ENCODE results near the gene TRABD2B.

The TRABD2B gene

DNA sequence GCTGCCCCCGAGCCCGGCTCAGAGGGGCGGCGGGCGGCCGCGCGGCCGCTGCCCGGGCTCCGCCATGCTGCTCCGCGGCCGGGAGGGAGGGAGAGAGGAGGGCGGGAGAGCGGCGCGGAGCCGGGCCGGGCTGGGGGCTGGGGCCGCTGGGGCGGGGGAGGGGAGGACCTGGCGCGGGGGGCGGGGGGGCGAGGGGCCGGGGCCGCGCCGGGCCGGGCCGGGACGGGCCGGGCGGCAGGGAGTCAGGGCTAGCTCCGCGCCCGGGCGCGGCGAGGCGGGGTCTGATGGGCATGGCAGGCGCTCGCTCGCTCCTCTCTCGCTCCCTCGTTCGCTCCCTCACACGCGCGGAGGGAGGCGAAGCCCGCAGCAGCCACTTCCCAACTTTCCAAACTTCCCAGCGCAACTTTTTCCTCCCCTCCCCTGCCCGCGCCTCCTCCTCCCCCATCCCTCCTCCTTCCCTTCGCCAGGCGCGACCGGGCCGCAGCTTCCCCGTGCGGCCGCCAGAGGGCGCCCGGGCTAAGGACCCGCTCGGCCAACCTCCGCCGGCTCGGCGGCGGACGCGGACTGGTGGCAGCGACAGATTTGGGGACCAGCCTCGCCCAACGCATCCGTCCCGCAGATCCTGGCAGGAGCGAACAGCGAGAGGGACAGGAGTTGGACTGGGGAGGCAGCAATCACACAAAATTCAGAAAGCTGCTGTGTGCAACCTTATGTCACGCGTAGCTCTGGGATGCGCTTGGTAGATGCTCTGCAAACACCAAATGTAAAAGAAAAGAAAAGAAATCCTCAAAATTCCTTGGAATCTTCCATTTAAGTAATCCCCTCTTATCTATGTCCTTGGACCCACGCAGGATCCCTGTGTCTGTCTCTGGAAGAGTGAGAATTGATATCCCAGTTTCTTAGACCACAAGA, at the start of gene TRABD2B:
TSS of gene TRABD2B (minus strand) at position 97 of the 912 bp plus-strand sequence.
- FAIRE-seq = no peak

DNA sequence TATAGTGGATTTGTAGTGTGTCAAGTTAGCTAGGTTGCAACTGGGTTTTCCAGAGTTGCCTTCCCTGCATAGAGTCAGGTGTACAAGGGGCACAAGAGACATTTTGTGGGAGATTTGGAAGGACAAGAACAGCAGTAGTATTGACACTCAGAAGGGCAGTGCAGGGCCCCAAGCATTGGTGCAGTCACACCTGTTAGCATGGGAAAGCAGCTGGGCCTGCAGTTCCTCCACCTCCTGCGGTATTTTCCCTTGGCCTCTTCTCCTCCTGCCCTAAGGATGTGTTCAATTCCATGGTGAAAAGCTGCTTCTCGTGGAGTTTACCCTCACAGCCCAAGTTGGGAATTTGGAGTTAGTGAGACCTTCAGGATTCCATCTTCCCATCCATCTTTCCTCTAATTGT, 47.1 kb upstream of the TRABD2B start:
- no peak for FAIRE-seq

GRCh38 chr1:48043622-48044021, 46.4 kb upstream of the TRABD2B start:
- no peak for FAIRE-seq

DNA sequence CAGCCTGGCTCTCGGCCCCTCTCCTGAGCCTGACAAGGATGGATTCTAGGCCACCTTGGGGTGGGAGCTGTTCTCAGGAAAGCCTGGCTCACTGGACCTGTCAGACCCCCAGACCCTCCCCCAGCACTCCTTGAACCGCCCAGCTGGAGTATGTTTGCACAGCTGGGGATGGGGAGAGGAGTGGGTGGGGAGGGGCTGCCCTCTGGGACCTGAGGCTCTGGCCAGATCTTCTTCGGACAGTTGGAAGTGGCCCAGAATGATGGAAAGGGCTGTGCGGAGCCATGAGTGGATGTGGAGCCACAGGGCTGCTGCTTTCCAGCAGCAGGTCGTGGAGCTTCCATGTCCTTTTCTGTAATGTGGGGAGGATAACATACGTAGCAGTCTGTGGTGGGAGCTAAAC, 43.0 kb upstream of the TRABD2B start:
- no peak for FAIRE-seq

GRCh38 chr1:48039088-48040054, 42.2 kb upstream of the TRABD2B start:
- FAIRE-seq = no peak

DNA sequence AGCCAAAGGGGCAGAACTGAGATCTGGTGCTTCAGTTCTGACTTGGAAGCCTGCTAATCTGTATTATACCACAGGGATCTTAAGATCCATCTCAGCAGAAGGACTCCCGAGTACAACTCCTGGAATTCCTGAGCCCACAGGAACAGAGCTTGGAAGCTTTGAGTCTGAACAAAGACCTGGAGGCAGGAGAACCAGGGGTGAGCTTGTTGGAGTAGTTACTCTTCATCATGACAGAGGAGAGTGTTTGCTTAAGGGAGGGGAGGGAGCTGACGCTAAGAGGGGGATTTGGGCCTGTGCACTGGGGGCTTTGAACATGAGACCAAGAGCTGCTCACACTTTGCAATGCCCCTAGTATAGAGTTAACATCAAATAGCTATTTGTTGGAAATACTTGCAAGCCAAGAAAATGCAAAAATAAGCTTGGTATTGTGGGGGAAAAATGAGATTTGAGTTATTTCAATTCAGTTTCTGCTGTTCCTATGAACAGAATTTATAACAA, 41.1 kb upstream of the TRABD2B start:
- no peak for FAIRE-seq

- no peak for FAIRE-seq
Observed at GRCh38 chr1:48036710-48037355, 39.6 kb upstream of the TRABD2B start.

GRCh38 chr1:48035371-48036141, 38.4 kb upstream of the TRABD2B start:
- no peak for FAIRE-seq

DNA sequence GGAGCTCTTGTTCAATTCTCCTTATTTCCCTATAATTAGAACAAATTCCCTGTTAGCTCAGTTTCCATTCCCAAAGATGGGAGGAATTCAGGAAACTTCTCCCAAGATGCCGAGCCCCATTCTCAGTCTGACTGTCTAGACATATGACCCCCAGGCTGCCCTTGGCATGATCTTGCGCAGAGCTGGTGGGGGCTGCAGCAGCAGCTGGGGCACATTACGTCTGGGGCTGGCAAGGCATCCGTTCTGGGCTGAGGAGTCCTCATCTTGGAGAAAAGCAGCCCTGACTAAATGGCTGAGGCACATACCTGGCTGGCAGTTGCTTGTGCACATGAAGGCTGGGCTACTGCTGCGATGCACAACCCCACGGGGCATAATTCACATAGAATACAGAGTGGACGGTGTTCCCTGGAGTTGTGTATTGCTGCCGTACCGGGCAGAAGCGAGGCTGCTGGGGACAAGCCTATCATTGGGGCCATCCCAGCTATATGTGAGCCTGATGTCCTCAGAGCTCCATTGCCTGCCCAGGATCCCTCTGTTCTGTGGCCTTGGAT, 36.4 kb upstream of the TRABD2B start:
- no peak for FAIRE-seq

DNA sequence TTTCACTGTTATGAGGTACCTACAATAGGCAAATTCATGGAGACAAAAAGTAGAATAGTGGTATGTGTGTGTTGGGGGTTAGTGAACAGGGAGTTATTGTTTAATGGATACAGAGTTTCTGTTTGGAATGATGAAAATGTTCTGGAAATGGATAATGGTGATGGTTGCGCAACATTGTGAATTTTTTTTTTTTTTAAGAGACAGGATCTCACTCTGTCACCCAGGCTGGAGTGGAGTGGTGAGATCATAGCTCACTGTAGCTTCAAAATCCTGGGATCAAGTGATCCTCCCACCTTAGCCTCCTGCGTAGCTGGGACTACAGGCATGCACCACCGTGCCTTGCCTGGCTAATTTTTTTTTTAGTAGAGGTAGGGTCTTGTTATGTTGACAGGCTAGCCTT, 34.5 kb upstream of the TRABD2B start:
- FAIRE-seq = no peak

DNA sequence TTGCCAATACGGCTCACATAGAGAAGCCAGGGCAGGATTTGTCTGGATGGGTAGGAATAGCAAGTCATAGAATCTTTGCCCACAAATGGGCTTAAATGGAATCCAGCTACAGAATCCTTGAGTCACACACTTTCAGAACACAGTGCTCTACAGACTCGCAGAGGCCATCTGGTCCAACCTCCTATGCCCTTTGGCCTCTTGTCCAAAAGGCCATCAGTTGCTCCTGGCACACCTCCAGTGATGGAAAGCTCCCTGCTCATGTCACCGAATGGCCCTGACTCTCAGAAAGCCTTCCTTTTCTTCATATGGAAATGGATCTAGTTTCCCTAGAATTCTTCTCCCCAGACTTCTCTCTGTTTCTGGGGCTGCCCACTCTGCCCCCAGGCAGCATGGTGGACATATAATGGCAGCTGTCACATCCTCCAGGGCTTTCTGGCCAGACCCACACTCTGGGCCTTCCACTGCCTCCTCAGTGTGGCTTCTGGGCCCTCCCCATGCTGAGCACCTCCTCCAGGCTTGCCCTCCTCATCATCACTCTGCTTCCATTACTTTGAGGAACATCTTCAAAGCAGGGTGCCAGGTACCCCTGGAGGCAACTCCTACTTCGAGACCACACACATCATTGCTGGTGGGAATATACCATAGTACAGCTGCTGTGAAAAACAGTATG, 33.6 kb upstream of the TRABD2B start:
- FAIRE-seq = no peak

DNA sequence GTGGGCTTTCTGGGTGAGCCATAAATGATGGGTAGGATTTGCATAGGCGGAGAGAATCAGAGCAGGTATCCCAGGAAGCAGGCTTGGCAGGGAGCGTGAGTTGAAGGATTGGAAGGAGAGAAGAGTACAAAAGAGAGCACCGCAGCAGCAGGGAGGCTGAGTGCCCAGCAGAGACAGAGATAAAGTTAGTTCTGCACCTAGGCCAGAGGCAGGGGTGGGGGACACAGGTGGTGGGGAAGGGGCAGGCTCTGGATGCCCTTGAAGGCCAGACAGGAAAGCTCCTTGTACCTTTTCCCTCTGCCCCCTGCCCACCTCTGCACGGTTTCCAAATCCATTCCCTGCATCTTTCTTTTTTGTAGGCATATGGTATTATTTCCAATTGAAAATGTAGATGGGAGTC, 33.0 kb upstream of the TRABD2B start:
- FAIRE-seq = no peak

DNA sequence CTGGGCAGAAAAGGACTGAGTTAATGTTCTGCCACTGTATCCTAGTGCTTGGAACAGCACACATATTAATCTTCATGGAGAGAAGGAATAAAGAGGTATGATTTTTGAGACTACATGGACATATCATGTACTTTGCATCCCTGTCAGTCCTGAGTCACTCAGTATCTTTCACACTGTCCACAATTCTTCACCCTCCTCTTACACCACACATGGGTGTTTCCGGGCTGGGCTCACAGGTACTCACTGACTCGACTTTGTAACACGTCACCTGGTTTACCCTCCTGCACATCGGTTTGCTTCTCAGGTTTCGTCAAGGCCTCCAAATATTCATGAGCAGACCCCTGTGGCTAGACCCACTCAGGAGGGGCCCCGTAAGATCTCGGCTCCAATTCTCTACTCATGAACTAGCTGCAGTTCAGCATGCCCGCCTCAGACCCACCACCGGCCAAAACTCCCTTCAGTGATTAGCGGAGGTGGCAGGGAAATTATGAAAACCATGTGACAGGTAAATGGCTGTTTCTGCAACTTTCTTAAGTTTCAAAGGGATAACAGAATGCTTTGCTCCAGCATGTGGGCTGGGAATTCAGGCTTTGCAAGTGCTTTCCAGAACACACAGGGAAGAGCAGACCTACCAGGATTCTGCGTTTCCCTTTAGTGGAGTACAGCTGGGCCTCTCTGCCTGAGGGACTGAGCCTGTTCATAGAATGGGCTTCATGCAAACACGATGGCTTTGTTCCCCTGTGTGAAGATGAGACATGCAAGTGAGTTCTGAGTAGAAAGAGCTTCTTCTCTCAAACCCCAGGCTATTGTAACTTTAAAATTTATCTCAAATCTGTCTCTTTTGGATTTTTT, 31.3 kb upstream of the TRABD2B start:
- FAIRE-seq = no peak

- no peak for FAIRE-seq
Observed at GRCh38 chr1:48027533-48027835, 30.3 kb upstream of the TRABD2B start.

DNA sequence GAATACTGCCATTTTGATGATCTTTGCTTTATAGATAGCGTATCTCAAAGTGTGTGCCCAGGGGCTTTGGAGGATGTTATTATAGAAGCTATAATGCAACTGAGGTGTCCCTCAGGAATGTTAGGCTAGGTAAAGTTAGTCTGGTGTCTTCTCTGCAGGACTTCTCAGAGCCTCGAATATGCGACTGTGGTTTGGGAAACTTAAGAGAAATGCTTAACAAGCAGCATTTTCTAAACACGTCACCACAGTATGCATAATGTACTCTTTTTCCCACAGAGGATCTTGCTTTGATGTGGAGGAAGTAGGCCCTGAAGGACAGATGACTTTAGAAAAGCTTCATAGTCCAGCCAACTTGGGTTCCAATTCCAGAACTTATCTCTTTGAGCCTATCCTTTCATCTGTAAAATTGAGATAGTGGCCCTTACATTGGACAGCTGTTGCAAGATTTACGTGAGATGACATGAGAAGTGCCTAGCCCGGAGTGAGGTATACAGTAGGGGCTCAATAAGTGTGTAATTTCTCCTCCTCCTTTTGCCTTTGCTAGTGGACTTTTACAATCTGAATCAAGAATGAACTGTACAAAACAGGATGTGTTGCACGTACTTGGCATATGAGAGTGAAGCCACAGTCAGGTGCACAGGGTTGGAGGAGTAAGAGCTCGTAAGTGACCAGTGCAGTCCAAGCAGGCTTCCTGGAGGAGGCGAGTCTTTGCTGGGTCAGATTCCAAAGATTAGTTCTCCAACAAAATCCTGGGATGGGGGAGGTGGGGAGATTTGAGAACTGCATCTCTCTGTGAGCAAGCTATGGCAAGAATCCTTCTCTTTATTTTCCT, 29.7 kb upstream of the TRABD2B start:
- FAIRE-seq = no peak

DNA sequence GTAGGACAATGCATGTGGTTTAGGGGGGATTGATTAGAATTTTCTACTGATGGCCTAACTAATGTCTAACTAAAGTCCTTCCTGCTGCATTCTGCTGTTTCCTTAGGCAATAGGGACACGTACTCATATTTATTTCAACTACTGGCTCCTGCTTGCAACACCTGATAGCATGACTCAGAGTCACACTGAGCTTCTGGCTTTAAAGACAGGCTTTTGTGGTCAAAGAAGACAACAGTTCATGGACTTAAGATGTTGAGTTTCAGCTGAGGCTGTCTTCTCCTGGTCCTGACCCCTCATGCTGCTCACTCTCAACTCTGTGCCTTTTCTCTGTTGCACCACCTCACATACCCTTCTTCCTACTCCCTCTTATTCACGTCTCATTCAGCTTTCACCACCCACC, 29.1 kb upstream of the TRABD2B start:
- FAIRE-seq = no peak

DNA sequence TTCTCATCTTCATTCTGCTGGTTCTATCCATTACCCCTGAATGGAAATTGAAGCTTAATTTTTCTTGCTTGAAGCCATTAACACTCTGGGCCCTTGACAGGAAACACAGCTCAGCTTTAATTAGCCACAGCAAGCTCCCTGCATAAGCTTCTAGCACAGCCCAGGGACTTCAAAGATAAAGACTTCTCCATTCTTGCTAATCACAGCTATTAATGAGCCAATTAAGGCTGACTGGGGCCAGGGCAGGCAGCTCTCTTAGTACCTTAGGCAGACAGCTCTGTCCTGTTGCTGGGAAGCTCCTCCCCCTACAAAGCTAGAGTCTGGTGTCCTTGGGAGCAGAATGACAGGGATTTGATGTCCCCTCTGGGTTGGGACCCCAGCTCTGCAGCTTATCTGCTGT, 27.9 kb upstream of the TRABD2B start:
- no peak for FAIRE-seq

DNA sequence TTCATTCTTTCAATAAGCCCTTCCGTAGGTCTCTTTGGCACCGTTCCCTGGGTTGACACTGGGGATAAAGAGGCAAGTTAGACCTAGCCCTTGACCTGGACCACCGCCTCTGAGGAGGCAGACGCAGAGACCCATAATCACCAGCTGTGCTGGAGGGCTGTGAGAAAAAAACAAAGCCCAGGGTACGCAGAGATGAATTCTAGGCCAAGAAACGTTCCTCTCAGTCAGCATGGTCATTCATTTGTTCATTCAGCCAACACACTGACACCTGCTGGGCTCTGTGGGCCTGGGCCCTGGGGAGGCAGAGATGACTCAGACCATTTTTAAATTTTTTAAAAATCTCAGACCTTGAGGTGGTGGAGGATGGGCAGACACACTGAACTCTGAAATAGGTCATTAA, 26.3 kb upstream of the TRABD2B start:
- no peak for FAIRE-seq

DNA sequence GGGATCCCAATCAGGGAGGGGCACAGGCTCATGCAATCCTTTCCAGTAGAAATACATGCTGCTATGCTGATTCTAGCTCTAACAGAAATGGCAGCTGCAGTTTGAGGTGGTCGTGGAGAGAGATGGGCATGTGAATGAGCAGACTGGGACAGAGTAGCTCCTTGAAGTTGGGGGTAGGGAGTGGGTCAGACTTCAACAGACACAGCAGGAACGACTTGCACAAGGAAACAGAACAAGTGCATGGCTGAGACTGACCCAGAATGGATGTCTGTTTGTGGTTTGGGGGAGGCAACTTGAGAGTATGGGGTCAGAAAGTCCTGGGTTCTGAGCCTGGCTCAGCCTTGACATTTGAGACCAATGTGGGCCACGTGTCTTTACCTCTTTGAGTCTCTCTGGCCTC, 25.1 kb upstream of the TRABD2B start:
- no peak for FAIRE-seq

DNA sequence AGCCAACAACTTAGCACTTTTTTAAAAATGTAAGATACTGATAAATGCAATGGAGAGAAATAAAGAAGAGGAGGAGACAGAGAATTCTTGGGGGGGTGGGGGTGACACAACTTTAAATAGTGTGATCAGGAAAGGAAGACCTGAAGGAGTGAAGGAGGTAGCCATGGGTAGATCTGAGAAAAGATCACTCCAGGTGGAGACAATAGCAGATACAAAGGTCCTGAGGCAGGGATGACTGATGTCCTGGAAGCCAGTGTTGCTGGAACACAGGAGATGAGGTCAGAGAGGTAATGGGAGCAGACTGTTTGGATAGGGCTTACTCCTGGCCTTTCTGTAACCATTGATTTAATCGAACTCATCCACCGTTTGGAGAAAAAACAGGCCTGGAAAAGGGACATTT, 24.6 kb upstream of the TRABD2B start:
- FAIRE-seq = no peak

Measured in TTC549 (cell line).